Caco-2 (cell line): Measurements from ENCODE around the gene CCDC97. TPM values are rescaled to one million over a fixed set of nuclear protein-coding genes. Genes with fewer than 3 reads are reported as not detected.

ENCODE experiments used
- BruUV-seq: library from RNA; stranded (reverse); fragments of 400-500 nt; replicated peaks from 2 replicates; lab custom pipeline; 2021; lab: Mats Ljungman, UMichigan
- CTCF ChIA-PET: fragments of 300-600 bp; sonication (Branson Sonifier 250); formaldehyde crosslinking; loops from one replicate; lab custom pipeline; 2022; ENCODE audit warnings: antibody characterized with exemption; lab: Charles Lee
- POLR2A ChIA-PET: fragments of 300-600 bp; sonication (Branson Sonifier 250); formaldehyde crosslinking; loops from one replicate; lab custom pipeline; 2022; ENCODE audit warnings: antibody characterized with exemption; lab: Charles Lee
- DNase-seq, 2 experiments: peaks; one replicate each; pipeline versions ENCODE4 v3.0.0 to v3.0.0-alpha.2; 2020 to 2022
- H3K27me3 ChIP-seq: replicated peaks from 2 replicates; pipeline ENCODE4 v1.6.0; 2011; ENCODE audit warnings: low read length; ENCODE audit not compliant: control insufficient read depth, insufficient read depth
- H3K36me3 ChIP-seq: 2 replicates; pipeline ENCODE4 v1.5.1; 2011; ENCODE audit warnings: low read length; ENCODE audit not compliant: control insufficient read depth, insufficient read depth
- H3K4me1 ChIP-seq: fragments of 250-450 bp; sonication (Bioruptor Pico); 2 replicates; pipeline ENCODE4 v1.5.1; 2020; ENCODE audit warnings: mild to moderate bottlenecking
- H3K4me3 ChIP-seq: 2 replicates; pipeline ENCODE4 v1.5.1; 2011; ENCODE audit warnings: low read depth, mild to moderate bottlenecking, control low read depth, low read length
- H3K9me3 ChIP-seq: fragments of 250-450 bp; sonication (Bioruptor Pico); 2 replicates; pipeline ENCODE4 v1.5.1; 2020; ENCODE audit warnings: mild to moderate bottlenecking, moderate library complexity
- H3K27ac Mint-ChIP-seq: one replicate; pipeline ENCODE4 v1.8.0; 2022; ENCODE audit warnings: mixed read lengths; ENCODE audit not compliant: unreplicated experiment
- H3K27me3 Mint-ChIP-seq: one replicate; pipeline ENCODE4 v1.8.0; 2022; ENCODE audit warnings: mixed read lengths; ENCODE audit not compliant: insufficient read depth, unreplicated experiment
- H3K36me3 Mint-ChIP-seq: one replicate; pipeline ENCODE4 v1.8.0; 2022; ENCODE audit warnings: mild to moderate bottlenecking, mixed read lengths; ENCODE audit not compliant: insufficient read depth, unreplicated experiment
- H3K4me1 Mint-ChIP-seq: one replicate; pipeline ENCODE4 v1.8.0; 2022; ENCODE audit warnings: low read depth, mixed read lengths; ENCODE audit not compliant: unreplicated experiment
- H3K4me3 Mint-ChIP-seq: one replicate; pipeline ENCODE4 v1.8.0; 2022; ENCODE audit warnings: mild to moderate bottlenecking, moderate library complexity, mixed read lengths; ENCODE audit not compliant: unreplicated experiment
- H3K9me3 Mint-ChIP-seq: one replicate; pipeline ENCODE4 v1.8.0; 2022; ENCODE audit warnings: mixed read lengths; ENCODE audit not compliant: unreplicated experiment
- CTCF ChIP-seq, 2 experiments: fragments of 200-600 bp in 1 of 2; IDR thresholded peaks; 1 replicate in 1 of 2; 2 replicates in 1 of 2; pipeline versions ENCODE4 v1.5.1 to v1.8.0; 2011 to 2022; ENCODE audit warnings: antibody characterized with exemption in 1 of 2, control low read depth in 1 of 2, inconsistent platforms in 1 of 2, low read depth in 1 of 2, low read length in 1 of 2, mild to moderate bottlenecking in 1 of 2, moderate library complexity in 1 of 2; ENCODE audit not compliant: insufficient read depth in 1 of 2, severe bottlenecking in 1 of 2, unreplicated experiment in 1 of 2
- intact Hi-C: fragments of 100-400 bp; cut with micrococcal nuclease; formaldehyde crosslinking; loops from one replicate; pipeline ENCODE4 v1.10.0; 2022; ENCODE audit not compliant: unreplicated experiment
- total RNA-seq: library from RNA; stranded (reverse); gene quantifications from 2 replicates; pipeline ENCODE4 v1.2.3, GENCODE V29; 2022

The CCDC97 gene
- total RNA-seq, 1 experiment from 2014 or later = 47.1 TPM

GRCh38 chr19:41328842-41329225 lies 18.9 kb downstream of the CCDC97 start:
- no peak for DNase-seq
- ChIA-PET POLR2A (no interaction called here), CTCF (no interaction called here)
- Histone ChIP-seq H3K36me3 (no peaks in the 10 kb centered on the region), H3K4me3 (no peak overlapping the region), H3K4me1 (peaks cover 25% of the 10 kb centered on the region), H3K27me3 (no peaks in the 10 kb centered on the region), H3K9me3 (no peaks in the 10 kb centered on the region)
- Mint-ChIP-seq H3K4me1 (peaks cover 23% of the 10 kb centered on the region), H3K27me3 (no peaks in the 10 kb centered on the region), H3K9me3 (no peaks in the 10 kb centered on the region), H3K36me3 (peaks cover 28% of the 10 kb centered on the region), H3K27ac (no peak overlapping the region), H3K4me3 (no peak overlapping the region)
- no peak for TF ChIP-seq CTCF (IDR thresholded peaks at IDR 0.05; ENCODE audit: insufficient read depth in 1 of 2, low read depth in 1 of 2, low read length in 1 of 2, severe bottlenecking in 1 of 2, unreplicated experiment in 1 of 2)
- intact Hi-C loops = no loop called here
- no TSS peak for BruUV-seq

- CTCF ChIA-PET = interaction anchor here (0.6 kb wide), 1 partner anchor 97 kb away, joined by 7 read pairs; the partner anchor contains the start of gene B3GNT8
- no peak overlapping the region for H3K27ac Mint-ChIP-seq
These were observed 20.5 kb downstream of the CCDC97 start for GRCh38 chr19:41330481-41330880.

GRCh38 chr19:41330946-41331678 lies 21.1 kb downstream of the CCDC97 start:
- ChIA-PET CTCF (interaction anchor here (0.6 kb wide), 1 partner anchor 105 kb away, joined by 3 read pairs; no protein-coding TSS in a partner anchor), POLR2A (interaction anchor here (0.6 kb wide), 1 partner anchor 50 kb away, joined by 4 read pairs; no protein-coding TSS in a partner anchor)
- DNase-seq = no peak
- intact Hi-C loops = no loop called here
- H3K4me3 ChIP-seq = no peak overlapping the region
- Mint-ChIP-seq H3K4me1 (peaks cover 10% of the 10 kb centered on the region), H3K36me3 (peaks cover 12% of the 10 kb centered on the region), H3K4me3 (no peak overlapping the region), H3K27me3 (no peaks in the 10 kb centered on the region), H3K27ac (no peak overlapping the region), H3K9me3 (no peaks in the 10 kb centered on the region)
- no peaks in the 10 kb centered on the region for H3K9me3 ChIP-seq
- no peak for TF ChIP-seq CTCF (IDR thresholded peaks at IDR 0.05; ENCODE audit: insufficient read depth in 1 of 2, low read depth in 1 of 2, low read length in 1 of 2, severe bottlenecking in 1 of 2, unreplicated experiment in 1 of 2)
- H3K4me1 ChIP-seq = peaks cover 3% of the 10 kb centered on the region; the same call in 1 of the 2 replicates
- H3K36me3 ChIP-seq = no peaks in the 10 kb centered on the region
- no TSS peak for BruUV-seq
- H3K27me3 ChIP-seq = no peaks in the 10 kb centered on the region

More at GRCh38 chr19:41330481-41330880, 20.5 kb downstream of the CCDC97 start:
- POLR2A ChIA-PET = no interaction called here
- TF ChIP-seq CTCF (IDR thresholded peaks at IDR 0.05; ENCODE audit: insufficient read depth in 1 of 2, low read depth in 1 of 2, low read length in 1 of 2, severe bottlenecking in 1 of 2, unreplicated experiment in 1 of 2) = no peak
- H3K4me1 Mint-ChIP-seq = peaks cover 12% of the 10 kb centered on the region
- no peaks in the 10 kb centered on the region for H3K9me3 ChIP-seq
- no peak overlapping the region for H3K4me3 ChIP-seq
- BruUV-seq = no TSS peak
- no peaks in the 10 kb centered on the region for H3K9me3 Mint-ChIP-seq
- no peaks in the 10 kb centered on the region for H3K27me3 Mint-ChIP-seq
- H3K36me3 Mint-ChIP-seq = peaks cover 17% of the 10 kb centered on the region
- H3K4me3 Mint-ChIP-seq = no peak overlapping the region
- no peaks in the 10 kb centered on the region for H3K36me3 ChIP-seq
- DNase-seq = no peak
- intact Hi-C loops = no loop called here
- H3K27me3 ChIP-seq = no peaks in the 10 kb centered on the region
- H3K4me1 ChIP-seq = peaks cover 10% of the 10 kb centered on the region
